Lung (tissue), 12 donors: ENCODE results near the gene GDNF. TPM values are rescaled to one million over a fixed set of nuclear protein-coding genes. Genes with fewer than 3 reads are reported as not detected.

Source experiments
- ATAC-seq: fragments of 200-7000 bp; cut with Tn5 transposase; one replicate; pipeline ENCODE4 v1.9.1; 2020; ENCODE audit warnings: moderate number of reproducible peaks; ENCODE audit not compliant: insufficient read depth, low FRiP score
- DNase-seq, 3 donors: peaks; one replicate each; pipeline ENCODE4 v3.0.0-alpha.2; 2013 to 2017
- H3K27ac ChIP-seq, 2 donors: one replicate each; pipeline ENCODE4 v1.5.1; 2013; ENCODE audit warnings: mild to moderate bottlenecking in 2 of 2, moderate library complexity in 2 of 2, control low read depth in 1 of 2, inconsistent platforms in 1 of 2, low read depth in 1 of 2, low read length in 1 of 2
- H3K27me3 ChIP-seq, 3 donors: one replicate each; pipeline ENCODE4 v1.5.1; 2013; ENCODE audit warnings: low read length in 2 of 3; ENCODE audit not compliant: control insufficient read depth in 3 of 3, insufficient read depth in 3 of 3
- H3K36me3 ChIP-seq, 4 donors: one replicate each; pipeline ENCODE4 v1.5.1; 2013; ENCODE audit warnings: low read length in 4 of 4, mild to moderate bottlenecking in 1 of 4, moderate library complexity in 1 of 4; ENCODE audit not compliant: control insufficient read depth in 4 of 4, insufficient read depth in 4 of 4
- H3K4me1 ChIP-seq, 5 donors: one replicate each; pipeline ENCODE4 v1.5.1; 2013; ENCODE audit warnings: low read length in 5 of 5, mild to moderate bottlenecking in 2 of 5, moderate library complexity in 1 of 5; ENCODE audit not compliant: control insufficient read depth in 5 of 5, insufficient read depth in 5 of 5
- H3K4me3 ChIP-seq: one replicate; pipeline ENCODE4 v1.5.1; 2013; ENCODE audit warnings: mild to moderate bottlenecking, control low read depth, moderate library complexity
- H3K9ac ChIP-seq, 2 donors: one replicate each; pipeline ENCODE4 v1.5.1; 2013; ENCODE audit warnings: low read length in 2 of 2, control low read depth in 1 of 2; ENCODE audit not compliant: insufficient read depth in 1 of 2
- H3K9me3 ChIP-seq, 4 donors: one replicate each; pipeline ENCODE4 v1.5.1; 2013; ENCODE audit warnings: low read length in 3 of 4, mild to moderate bottlenecking in 1 of 4, moderate library complexity in 1 of 4; ENCODE audit not compliant: control insufficient read depth in 4 of 4, insufficient read depth in 3 of 4
- CTCF ChIP-seq: IDR thresholded peaks from 2 replicates; pipeline ENCODE4 v1.5.1; 2012; ENCODE audit warnings: mild to moderate bottlenecking; ENCODE audit errors: control extremely low read depth, extremely low read depth
- WGBS, 2 donors: extraction: QIAGEN DNeasy Blood & Tissue Kit; methylation state at CpG; one replicate each; pipeline ENCODE4 v1.1.7; 2013; 5-methylcytosine and 5-hydroxymethylcytosine counted together
- polyA plus RNA-seq, 2 donors: library from polyadenylated mRNA; stranded (reverse); fragments of 200-250 nt; gene quantifications; one replicate each; pipeline ENCODE4 v1.2.1, GENCODE V29; 2013
- total RNA-seq, 2 donors: library from RNA; depleted of rRNA in 1 of 2; stranded (reverse); fragments of >200 nt in 1 of 2; gene quantifications; one replicate each; pipeline ENCODE4 v1.2.1, GENCODE V29; 2014 to 2021
- donor health status: control.
- donor health status: control.
- donor health status: Bipolar disorder and iron deficiency.
- donor health status: healthy.
- donor health status: DM: yes; HTN: yes; CAD: no.

GDNF gene
- total and polyA plus RNA-seq, 4 donors: 0.05 TPM; not detected in 3

- Histone ChIP-seq H3K27me3 (peaks cover 0 to 3% (median 0%) of the 10 kb centered on the region in 3 donors), H3K4me1 (no peaks in the 10 kb centered on the region), H3K27ac (no peak overlapping the region), H3K4me3 (no peak overlapping the region), H3K9ac (no peak overlapping the region), H3K9me3 (peaks cover 0 to 5% (median 2%) of the 10 kb centered on the region in 4 donors), H3K36me3 (no peaks in the 10 kb centered on the region)
- TF ChIP-seq CTCF: no peak
- DNase-seq: no peak
- no peak for ATAC-seq
- WGBS, 2 donors: 78 to 79% methylated on average over 6 of the region's 6 CpGs
These were observed 35.4 kb upstream of the GDNF start for GRCh38 chr5:37875051-37875787.

- WGBS, 2 donors: 81 to 83% methylated on average over 7 of the region's 7 CpGs
- peaks cover 0 to 2% (median 0%) of the 10 kb centered on the region in 3 donors for H3K27me3 ChIP-seq
- ATAC-seq (no peak), DNase-seq (no peak)
- no peak for TF ChIP-seq CTCF
- H3K4me3 ChIP-seq: no peak overlapping the region
- no peaks in the 10 kb centered on the region for H3K36me3 ChIP-seq
- H3K9ac ChIP-seq: no peak overlapping the region
- H3K9me3 ChIP-seq: peaks cover 0 to 5% (median 2%) of the 10 kb centered on the region in 4 donors
- no peak overlapping the region for H3K27ac ChIP-seq
- no peaks in the 10 kb centered on the region for H3K4me1 ChIP-seq
These were observed 34.1 kb upstream of the GDNF start for GRCh38 chr5:37873988-37874387.

GRCh38 chr5:37871023-37871815 lies 31.4 kb upstream of the GDNF start:
- no peak for DNase-seq
- no peak overlapping the region for H3K9ac ChIP-seq
- H3K4me1 ChIP-seq: no peaks in the 10 kb centered on the region
- no peak overlapping the region for H3K27ac ChIP-seq
- H3K27me3 ChIP-seq: no peaks in the 10 kb centered on the region
- H3K36me3 ChIP-seq: no peaks in the 10 kb centered on the region
- 85 to 86% methylated on average over 7 of the region's 7 CpGs for WGBS, 2 donors
- H3K4me3 ChIP-seq: no peak overlapping the region
- H3K9me3 ChIP-seq: peaks cover 0 to 4% (median 2%) of the 10 kb centered on the region in 4 donors
- no peak for TF ChIP-seq CTCF
- ATAC-seq: no peak
